Endothelial cell of umbilical vein (primary cell): ENCODE results near the gene SLC35F5. TPM values are rescaled to one million over a fixed set of nuclear protein-coding genes. Genes with fewer than 3 reads are reported as not detected.

Experiments
- BruUV-seq: library from RNA; stranded (reverse); fragments of 400-500 nt; replicated peaks from 2 replicates; lab custom pipeline; 2021; lab: Mats Ljungman, UMichigan
- CTCF ChIA-PET: fragments of 300-600, 350-600 bp; sonication (Branson Sonifier 250); formaldehyde crosslinking; loops from one replicate; lab custom pipeline; 2021; ENCODE audit warnings: antibody characterized with exemption, inconsistent platforms; lab: Charles Lee
- POLR2A ChIA-PET: fragments of 300-600, 350-600 bp; sonication (Branson Sonifier 250); formaldehyde crosslinking; loops from one replicate; lab custom pipeline; 2021; ENCODE audit warnings: antibody characterized with exemption, inconsistent platforms; lab: Charles Lee
- DNase-seq: peaks from one replicate; pipeline ENCODE4 v3.0.0-alpha.2; 2011; ENCODE audit warnings: low read depth, low spot score
- FAIRE-seq: peaks from 2 replicates; lab custom pipeline; 2011; peaks lifted over from hg19 to GRCh38; lab: Jason Lieb, UNC
- H2AFZ ChIP-seq: 2 replicates; pipeline ENCODE4 v1.6.0; 2012; ENCODE audit warnings: low read depth, low read length, control low read depth, inconsistent platforms
- H3K27ac ChIP-seq: 2 replicates; pipeline ENCODE4 v1.5.1; 2011; ENCODE audit warnings: low read depth, mild to moderate bottlenecking, control low read depth, low read length, moderate library complexity; ENCODE audit not compliant: insufficient read depth
- H3K27me3 ChIP-seq, 2 experiments: 2 replicates each; pipeline versions ENCODE4 v1.6.0 to v1.6.1; 2011; ENCODE audit warnings: low read length in 2 of 2, mixed read lengths in 1 of 2; ENCODE audit not compliant: control insufficient read depth in 2 of 2, insufficient read depth in 2 of 2
- H3K36me3 ChIP-seq, 2 experiments: 2 replicates in 1 of 2; 3 replicates in 1 of 2; pipeline ENCODE4 v1.5.1; 2011; ENCODE audit warnings: low read length in 2 of 2, mild to moderate bottlenecking in 1 of 2, moderate library complexity in 1 of 2; ENCODE audit not compliant: control insufficient read depth in 2 of 2, insufficient read depth in 2 of 2; ENCODE audit errors: extremely low read depth in 1 of 2
- H3K4me1 ChIP-seq: 3 replicates; pipeline ENCODE4 v1.5.1; 2011; ENCODE audit warnings: mild to moderate bottlenecking, low read length; ENCODE audit not compliant: control insufficient read depth, insufficient read depth; ENCODE audit errors: extremely low read depth
- H3K4me2 ChIP-seq: 2 replicates; pipeline ENCODE4 v1.6.1; 2011; ENCODE audit warnings: low read length, control low read depth, mixed read lengths; ENCODE audit not compliant: insufficient read depth
- H3K4me3 ChIP-seq, 3 experiments: fragments of 200-600 bp in 1 of 3; sonication (generic), shearing (Covaris generic) in 1 of 3; replicated peaks in 1 of 3; 2 replicates each; pipeline ENCODE4 v1.5.1; 2011 to 2016; ENCODE audit warnings: control low read depth in 3 of 3, low read length in 3 of 3, mild to moderate bottlenecking in 2 of 3, inconsistent platforms in 1 of 3, low read depth in 1 of 3, moderate library complexity in 1 of 3; ENCODE audit not compliant: insufficient read depth in 1 of 3
- H3K79me2 ChIP-seq: 2 replicates; pipeline ENCODE4 v1.6.0; 2012; ENCODE audit warnings: low read length, inconsistent platforms; ENCODE audit not compliant: control insufficient read depth, insufficient read depth
- H3K9ac ChIP-seq: replicated peaks from 2 replicates; pipeline ENCODE3; 2011; ENCODE audit warnings: low read length, control low read depth; ENCODE audit not compliant: insufficient read depth; ENCODE audit errors: extremely low read depth
- H3K9me1 ChIP-seq: replicated peaks from 3 replicates; pipeline ENCODE4 v1.6.0; 2011; ENCODE audit warnings: mild to moderate bottlenecking, low read length; ENCODE audit not compliant: control insufficient read depth, insufficient read depth; ENCODE audit errors: extremely low read depth
- H3K9me3 ChIP-seq: replicated peaks from 2 replicates; pipeline ENCODE4 v1.5.1; 2012; ENCODE audit warnings: low read length, inconsistent platforms; ENCODE audit not compliant: control insufficient read depth, insufficient read depth
- H4K20me1 ChIP-seq: replicated peaks from 2 replicates; pipeline ENCODE3; 2011; ENCODE audit warnings: mild to moderate bottlenecking, low read length; ENCODE audit not compliant: control insufficient read depth, insufficient read depth; ENCODE audit errors: extremely low read depth
- EZH2 ChIP-seq: IDR thresholded peaks from 2 replicates; pipeline ENCODE4 v1.6.1; 2012; ENCODE audit warnings: borderline replicate concordance, low read depth, mild to moderate bottlenecking, moderate library complexity, low read length, inconsistent platforms; ENCODE audit not compliant: severe bottlenecking
- FOS ChIP-seq: IDR thresholded peaks from 2 replicates; pipeline ENCODE4 v1.6.1; 2011; ENCODE audit warnings: mild to moderate bottlenecking, low read length, moderate library complexity, borderline replicate concordance; ENCODE audit not compliant: insufficient read depth
- GATA2 ChIP-seq: IDR thresholded peaks from 2 replicates; pipeline ENCODE4 v1.7.0; 2011; ENCODE audit warnings: low read depth, mild to moderate bottlenecking, moderate library complexity, mixed read lengths, low read length; ENCODE audit not compliant: insufficient read length, insufficient read depth
- JUN ChIP-seq: IDR thresholded peaks from 2 replicates; pipeline ENCODE4 v1.6.1; 2011; ENCODE audit warnings: borderline replicate concordance, low read depth; ENCODE audit not compliant: insufficient read length, insufficient read depth
- MYC ChIP-seq: IDR thresholded peaks from one replicate; pipeline ENCODE4 v1.6.1; 2011; ENCODE audit warnings: mild to moderate bottlenecking, low read depth, low read length
- POLR2A ChIP-seq: IDR thresholded peaks from 2 replicates; pipeline ENCODE4 v1.6.1; 2012; ENCODE audit warnings: low read depth, mild to moderate bottlenecking, control low read depth, low read length
- POLR2AphosphoS5 ChIP-seq: IDR thresholded peaks from 2 replicates; pipeline ENCODE4 v1.6.1; 2012; ENCODE audit warnings: low read depth, mild to moderate bottlenecking, control low read depth, low read length, moderate library complexity; ENCODE audit not compliant: insufficient read depth
- dilution Hi-C: fragments of 300-500 bp; cut with MboI; formaldehyde crosslinking; loops from one replicate; pipeline ENCODE4 v1.15.0; 2019; ENCODE audit warnings: low sequenced_read_pairs; ENCODE audit not compliant: extremely low pct_ligation_motif_present
- intact Hi-C: fragments of 100-400 bp; cut with micrococcal nuclease; formaldehyde crosslinking; loops from one replicate; pipeline ENCODE4 v1.10.0; 2022
- polyA plus RNA-seq, 4 experiments: library from polyadenylated mRNA; depleted of rRNA in 3 of 4; stranded (reverse) in 3 of 4; unstranded in 1 of 4; fragments of >200 nt; gene quantifications; 2 replicates each; pipeline versions ENCODE4 v1.2.1 to v1.2.3, GENCODE V29; 2011 to 2012; ENCODE audit warnings: missing spikeins in 1 of 4
- total RNA-seq: library from RNA; stranded (reverse); gene quantifications from 2 replicates; pipeline ENCODE4 v1.2.3, GENCODE V29; 2021
- TF ChIP-seq, protein P1 (sequence below), 2 donors: IDR thresholded peaks; 1 replicate in 1 of 2; 2 replicates in 1 of 2; pipeline ENCODE4 v1.5.1; 2011; ENCODE audit warnings: low read length in 2 of 2, mild to moderate bottlenecking in 2 of 2, moderate library complexity in 2 of 2, control low read depth in 1 of 2, inconsistent platforms in 1 of 2, low read depth in 1 of 2; ENCODE audit not compliant: insufficient read depth in 1 of 2; ENCODE audit errors: extremely low read depth in 1 of 2
- TF ChIP-seq, protein P2 (sequence below): IDR thresholded peaks from 2 replicates; pipeline ENCODE4 v1.6.1; 2011; ENCODE audit not compliant: insufficient read depth, insufficient read length

The SLC35F5 gene
- total and polyA plus RNA-seq, 2 donors (not counting 3 experiments of a cell fraction or from before 2014, with no cell fraction given), result 22.4 to 51.1 TPM

DNA sequence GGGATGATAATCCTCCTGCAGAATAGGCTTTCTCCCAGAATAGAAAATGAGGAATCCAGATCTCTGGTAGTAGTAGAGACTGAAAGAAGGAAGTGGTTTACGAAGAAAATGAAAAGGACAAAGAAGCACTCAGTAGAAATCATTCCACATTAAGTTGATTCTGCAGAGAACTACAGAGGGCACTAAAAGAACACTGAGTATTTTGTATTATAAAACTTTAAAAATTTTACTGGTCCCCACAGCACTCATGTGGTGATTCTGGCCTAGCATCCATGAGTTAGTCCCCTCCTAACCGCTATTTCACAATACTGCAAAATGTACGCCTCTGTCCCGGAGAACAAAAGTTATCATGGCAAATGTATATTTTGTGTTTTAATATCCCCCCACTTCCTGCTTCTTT is 42.9 kb upstream of the SLC35F5 start:
- dilution Hi-C loops, result no loop called here

More for the DNA sequence above, 42.9 kb upstream of the SLC35F5 start:
- Histone ChIP-seq H3K27ac (no peak overlapping the region), H3K9me3 (no peaks in the 10 kb centered on the region), H3K36me3 (no peaks in the 10 kb centered on the region), H4K20me1 (no peaks in the 10 kb centered on the region), H3K4me3 (no peak overlapping the region), H3K79me2 (no peaks in the 10 kb centered on the region), H3K27me3 (peaks cover 5 to 17% of the 10 kb centered on the region in 2 experiments), H2AFZ (no peak overlapping the region), H3K9me1 (no peaks in the 10 kb centered on the region), H3K4me2 (no peak overlapping the region), H3K4me1 (no peaks in the 10 kb centered on the region), H3K9ac (no peak overlapping the region)
- no peak for TF ChIP-seq MYC
- no peak for TF ChIP-seq JUN
- no peak for TF ChIP-seq FOS
- no peak for TF ChIP-seq GATA2
- TF ChIP-seq EZH2, result no peak
- TF ChIP-seq, protein P1, sequence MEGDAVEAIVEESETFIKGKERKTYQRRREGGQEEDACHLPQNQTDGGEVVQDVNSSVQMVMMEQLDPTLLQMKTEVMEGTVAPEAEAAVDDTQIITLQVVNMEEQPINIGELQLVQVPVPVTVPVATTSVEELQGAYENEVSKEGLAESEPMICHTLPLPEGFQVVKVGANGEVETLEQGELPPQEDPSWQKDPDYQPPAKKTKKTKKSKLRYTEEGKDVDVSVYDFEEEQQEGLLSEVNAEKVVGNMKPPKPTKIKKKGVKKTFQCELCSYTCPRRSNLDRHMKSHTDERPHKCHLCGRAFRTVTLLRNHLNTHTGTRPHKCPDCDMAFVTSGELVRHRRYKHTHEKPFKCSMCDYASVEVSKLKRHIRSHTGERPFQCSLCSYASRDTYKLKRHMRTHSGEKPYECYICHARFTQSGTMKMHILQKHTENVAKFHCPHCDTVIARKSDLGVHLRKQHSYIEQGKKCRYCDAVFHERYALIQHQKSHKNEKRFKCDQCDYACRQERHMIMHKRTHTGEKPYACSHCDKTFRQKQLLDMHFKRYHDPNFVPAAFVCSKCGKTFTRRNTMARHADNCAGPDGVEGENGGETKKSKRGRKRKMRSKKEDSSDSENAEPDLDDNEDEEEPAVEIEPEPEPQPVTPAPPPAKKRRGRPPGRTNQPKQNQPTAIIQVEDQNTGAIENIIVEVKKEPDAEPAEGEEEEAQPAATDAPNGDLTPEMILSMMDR (IDR thresholded peaks at IDR 0.05; ENCODE audit: extremely low read depth in 1 of 2, insufficient read depth in 1 of 2, low read depth in 1 of 2, low read length in 2 of 2), result no peak
- TF ChIP-seq, protein P2, sequence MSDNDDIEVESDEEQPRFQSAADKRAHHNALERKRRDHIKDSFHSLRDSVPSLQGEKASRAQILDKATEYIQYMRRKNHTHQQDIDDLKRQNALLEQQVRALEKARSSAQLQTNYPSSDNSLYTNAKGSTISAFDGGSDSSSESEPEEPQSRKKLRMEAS, result no peak
- no peak for TF ChIP-seq POLR2A
- no peak for TF ChIP-seq POLR2AphosphoS5
- ChIA-PET CTCF (no interaction called here), POLR2A (no interaction called here)
- BruUV-seq, result no TSS peak
- FAIRE-seq (no peak), DNase-seq (no peak)
- intact Hi-C loops, result no loop called here
